ENCODE data around the gene PP2D1. TPM values are rescaled to one million over a fixed set of nuclear protein-coding genes. Genes with fewer than 3 reads are reported as not detected.
A peak's percentile ranks its signal among the peaks of the same experiment; 100 is the strongest.
"Not testable (repeated sequence)": the region's sequence is repeated elsewhere in the genome, so short reads cannot be mapped to it uniquely, and the experiment has no call there.

The PP2D1 gene
- total RNA-seq, 3 donors from 2014 or later (not counting 1 experiment from before 2014, with no cell fraction given): not detected

DNA sequence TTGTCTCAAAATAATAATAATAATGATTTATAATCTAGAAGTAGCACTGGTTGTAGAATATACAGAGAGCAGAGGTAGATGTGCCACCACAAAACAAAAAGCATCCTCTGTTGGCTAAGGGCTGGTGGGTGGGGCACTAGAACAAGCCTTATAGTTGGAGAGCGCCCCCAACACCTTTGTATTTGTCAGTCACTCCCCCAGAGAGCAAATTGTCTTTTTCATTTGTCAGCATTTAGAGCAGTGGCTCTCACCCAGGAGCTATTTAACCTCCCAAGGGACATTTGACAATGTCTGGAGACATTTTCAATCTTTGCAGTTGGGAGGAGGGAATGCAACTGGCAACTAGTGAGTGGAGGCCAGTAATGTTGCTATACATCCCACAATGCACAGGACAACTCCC, 34.5 kb upstream of the PP2D1 start:
- H3K36me3 Mint-ChIP-seq: no peaks in the 10 kb centered on the region
- no peak overlapping the region for H3K27ac ChIP-seq (ENCODE audit: low read length)
- 100% methylated on average over 1 of the region's 1 CpG for WGBS (ENCODE audit: insufficient coverage)
- no peaks in the 10 kb centered on the region for H3K9me3 Mint-ChIP-seq
- H3K4me1 Mint-ChIP-seq: peaks cover 78 to 83% of the 10 kb centered on the region in 2 donors
- no peak overlapping the region for H3K4me3 ChIP-seq (ENCODE audit: low read length)
- H3K27me3 Mint-ChIP-seq (ENCODE audit: low read depth in 2 of 2): no peaks in the 10 kb centered on the region
- TF ChIP-seq, protein P1, sequence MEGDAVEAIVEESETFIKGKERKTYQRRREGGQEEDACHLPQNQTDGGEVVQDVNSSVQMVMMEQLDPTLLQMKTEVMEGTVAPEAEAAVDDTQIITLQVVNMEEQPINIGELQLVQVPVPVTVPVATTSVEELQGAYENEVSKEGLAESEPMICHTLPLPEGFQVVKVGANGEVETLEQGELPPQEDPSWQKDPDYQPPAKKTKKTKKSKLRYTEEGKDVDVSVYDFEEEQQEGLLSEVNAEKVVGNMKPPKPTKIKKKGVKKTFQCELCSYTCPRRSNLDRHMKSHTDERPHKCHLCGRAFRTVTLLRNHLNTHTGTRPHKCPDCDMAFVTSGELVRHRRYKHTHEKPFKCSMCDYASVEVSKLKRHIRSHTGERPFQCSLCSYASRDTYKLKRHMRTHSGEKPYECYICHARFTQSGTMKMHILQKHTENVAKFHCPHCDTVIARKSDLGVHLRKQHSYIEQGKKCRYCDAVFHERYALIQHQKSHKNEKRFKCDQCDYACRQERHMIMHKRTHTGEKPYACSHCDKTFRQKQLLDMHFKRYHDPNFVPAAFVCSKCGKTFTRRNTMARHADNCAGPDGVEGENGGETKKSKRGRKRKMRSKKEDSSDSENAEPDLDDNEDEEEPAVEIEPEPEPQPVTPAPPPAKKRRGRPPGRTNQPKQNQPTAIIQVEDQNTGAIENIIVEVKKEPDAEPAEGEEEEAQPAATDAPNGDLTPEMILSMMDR (IDR thresholded peaks at IDR 0.05): no peak
- H3K27ac Mint-ChIP-seq: peak overlapping the region; percentile 79 to 97
- ATAC-seq (no peak), DNase-seq (no peak)
- peaks cover 67% of the 10 kb centered on the region for H3K4me1 ChIP-seq (ENCODE audit: control insufficient read depth, insufficient read depth, low read length)
- H3K9me3 ChIP-seq (ENCODE audit: control insufficient read depth, insufficient read depth, low read length): no peaks in the 10 kb centered on the region
- no peaks in the 10 kb centered on the region for H3K27me3 ChIP-seq (ENCODE audit: control insufficient read depth, insufficient read depth, low read length)
- intact Hi-C loops (cut with micrococcal nuclease): no loop called here
- H3K4me3 Mint-ChIP-seq: peak overlapping the region; percentile 9
- no peaks in the 10 kb centered on the region for H3K36me3 ChIP-seq (ENCODE audit: control insufficient read depth, insufficient read depth, low read length)

DNA sequence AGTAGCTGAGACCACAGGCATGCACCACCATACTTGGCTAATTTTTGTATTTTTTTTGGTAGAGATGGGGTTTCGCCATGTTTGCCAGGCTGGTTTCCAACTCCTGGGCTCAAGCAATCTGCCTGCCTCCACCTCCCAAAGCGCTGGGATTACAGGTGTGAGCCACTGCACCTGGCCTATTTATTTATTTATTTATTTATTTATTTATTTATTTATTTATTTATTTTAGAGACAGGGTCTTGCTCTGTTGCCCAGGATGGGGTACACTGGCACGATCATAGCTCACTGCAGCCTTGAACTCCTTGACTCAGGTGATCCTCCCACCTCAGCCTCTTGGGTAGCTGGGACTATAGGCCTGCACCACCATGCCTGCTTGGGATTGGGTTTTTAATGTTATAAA, 33.1 kb upstream of the PP2D1 start:
- Histone ChIP-seq H3K4me1 (ENCODE audit: control insufficient read depth, insufficient read depth, low read length) (peaks cover 63% of the 10 kb centered on the region), H3K27ac (ENCODE audit: low read length) (peak overlapping the region; percentile 86)
- H3K36me3 ChIP-seq (ENCODE audit: control insufficient read depth, insufficient read depth, low read length); H3K27me3 ChIP-seq (ENCODE audit: control insufficient read depth, insufficient read depth, low read length); intact Hi-C loops (cut with micrococcal nuclease); H3K9me3 Mint-ChIP-seq; H3K4me3 Mint-ChIP-seq; H3K36me3 Mint-ChIP-seq; DNase-seq; ATAC-seq; H3K9me3 ChIP-seq (ENCODE audit: control insufficient read depth, insufficient read depth, low read length); H3K4me3 ChIP-seq (ENCODE audit: low read length); H3K27me3 Mint-ChIP-seq (ENCODE audit: low read depth in 2 of 2): not testable (repeated sequence)
- Mint-ChIP-seq H3K27ac (peak overlapping the region; percentile 96 to 97), H3K4me1 (peaks cover 72 to 73% of the 10 kb centered on the region in 2 donors)
- WGBS (ENCODE audit: insufficient coverage): 100% methylated on average over 2 of the region's 3 CpGs

DNA sequence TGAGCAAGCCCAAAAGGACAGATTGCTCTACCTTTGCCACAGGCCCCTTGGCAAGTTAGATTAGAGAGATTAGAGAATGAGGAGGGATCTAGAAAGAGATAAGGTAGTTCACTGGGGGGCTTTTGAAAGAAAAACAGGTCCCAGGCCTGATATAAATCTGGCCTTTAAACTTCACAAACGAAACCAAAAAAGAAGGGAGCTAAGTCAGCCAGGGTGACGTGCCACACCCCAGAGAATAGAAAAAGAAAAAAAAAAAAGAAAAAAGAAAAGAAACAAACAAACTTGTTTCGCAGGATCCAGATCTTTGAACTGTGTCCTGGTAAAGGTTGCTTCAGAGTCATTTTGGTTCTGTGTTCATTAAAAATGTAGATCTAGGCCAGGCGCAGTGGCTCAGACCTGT, 31.8 kb upstream of the PP2D1 start:
- H3K27me3 Mint-ChIP-seq (ENCODE audit: low read depth in 2 of 2): no peaks in the 10 kb centered on the region
- H3K36me3 Mint-ChIP-seq: no peaks in the 10 kb centered on the region
- ATAC-seq: no peak
- Histone ChIP-seq H3K27me3 (ENCODE audit: control insufficient read depth, insufficient read depth, low read length) (no peaks in the 10 kb centered on the region), H3K9me3 (ENCODE audit: control insufficient read depth, insufficient read depth, low read length) (no peaks in the 10 kb centered on the region), H3K36me3 (ENCODE audit: control insufficient read depth, insufficient read depth, low read length) (no peaks in the 10 kb centered on the region), H3K27ac (ENCODE audit: low read length) (peak overlapping the region; percentile 86), H3K4me3 (ENCODE audit: low read length) (peak overlapping the region; percentile 25), H3K4me1 (ENCODE audit: control insufficient read depth, insufficient read depth, low read length) (peaks cover 57% of the 10 kb centered on the region)
- H3K4me3 Mint-ChIP-seq: peak overlapping the region; percentile 90
- 36% methylated on average over 4 of the region's 4 CpGs for WGBS (ENCODE audit: insufficient coverage)
- H3K27ac Mint-ChIP-seq: peak overlapping the region; percentile 96 to 97
- H3K4me1 Mint-ChIP-seq: peaks cover 65 to 66% of the 10 kb centered on the region in 2 donors
- intact Hi-C loops (cut with micrococcal nuclease): loop anchor here (2.0 kb wide), 1 partner anchor 61 kb away; no protein-coding TSS in a partner anchor
- DNase-seq: peak in 1 of 2 donors; percentile 58
- TF ChIP-seq, protein P1 (IDR thresholded peaks at IDR 0.05): no peak
- H3K9me3 Mint-ChIP-seq: no peaks in the 10 kb centered on the region

DNA sequence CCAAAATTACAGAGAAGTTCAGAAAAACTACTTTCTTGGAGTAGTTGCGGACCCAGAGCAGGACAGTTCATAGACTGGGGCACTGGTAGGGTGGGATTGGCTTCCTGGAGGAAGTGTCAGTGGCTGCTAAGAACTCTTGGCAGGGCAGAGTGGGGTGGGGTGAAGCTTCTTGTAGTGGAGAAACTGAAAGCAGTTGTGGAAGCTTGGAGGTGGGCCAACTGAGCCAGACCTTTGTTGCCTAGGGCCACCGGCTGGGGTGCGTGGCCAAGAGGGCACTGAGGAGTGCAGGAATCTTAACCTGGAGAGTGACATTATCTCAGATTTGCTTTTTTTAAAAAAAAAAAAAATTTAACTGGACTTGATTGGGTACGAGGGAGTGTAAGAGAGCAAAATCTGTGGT, 31.3 kb upstream of the PP2D1 start:
- H3K4me1 Mint-ChIP-seq: peaks cover 65 to 67% of the 10 kb centered on the region in 2 donors
- ATAC-seq: peak in 2 of 3 donors; percentile 18 to 38
- intact Hi-C loops (cut with micrococcal nuclease): loop anchor here (2.0 kb wide), 1 partner anchor 61 kb away; no protein-coding TSS in a partner anchor

More for the DNA sequence above, 31.3 kb upstream of the PP2D1 start:
- H3K27me3 Mint-ChIP-seq (ENCODE audit: low read depth in 2 of 2): no peaks in the 10 kb centered on the region
- H3K9me3 Mint-ChIP-seq: no peaks in the 10 kb centered on the region
- 6% methylated on average over 4 of the region's 4 CpGs for WGBS (ENCODE audit: insufficient coverage)
- Histone ChIP-seq H3K27ac (ENCODE audit: low read length) (peak overlapping the region; percentile 86), H3K4me3 (ENCODE audit: low read length) (peak overlapping the region; percentile 25), H3K36me3 (ENCODE audit: control insufficient read depth, insufficient read depth, low read length) (no peaks in the 10 kb centered on the region), H3K9me3 (ENCODE audit: control insufficient read depth, insufficient read depth, low read length) (no peaks in the 10 kb centered on the region), H3K27me3 (ENCODE audit: control insufficient read depth, insufficient read depth, low read length) (no peaks in the 10 kb centered on the region), H3K4me1 (ENCODE audit: control insufficient read depth, insufficient read depth, low read length) (peaks cover 58% of the 10 kb centered on the region)
- peak overlapping the region; percentile 90 for H3K4me3 Mint-ChIP-seq
- peak overlapping the region; percentile 96 to 97 for H3K27ac Mint-ChIP-seq
- TF ChIP-seq, protein P1 (IDR thresholded peaks at IDR 0.05): no peak
- peak; percentile 31 to 78 for DNase-seq
- no peaks in the 10 kb centered on the region for H3K36me3 Mint-ChIP-seq

Data from natural killer cell (primary cell).